ENCODE data around the gene LSAMP.

LSAMP gene

DNA sequence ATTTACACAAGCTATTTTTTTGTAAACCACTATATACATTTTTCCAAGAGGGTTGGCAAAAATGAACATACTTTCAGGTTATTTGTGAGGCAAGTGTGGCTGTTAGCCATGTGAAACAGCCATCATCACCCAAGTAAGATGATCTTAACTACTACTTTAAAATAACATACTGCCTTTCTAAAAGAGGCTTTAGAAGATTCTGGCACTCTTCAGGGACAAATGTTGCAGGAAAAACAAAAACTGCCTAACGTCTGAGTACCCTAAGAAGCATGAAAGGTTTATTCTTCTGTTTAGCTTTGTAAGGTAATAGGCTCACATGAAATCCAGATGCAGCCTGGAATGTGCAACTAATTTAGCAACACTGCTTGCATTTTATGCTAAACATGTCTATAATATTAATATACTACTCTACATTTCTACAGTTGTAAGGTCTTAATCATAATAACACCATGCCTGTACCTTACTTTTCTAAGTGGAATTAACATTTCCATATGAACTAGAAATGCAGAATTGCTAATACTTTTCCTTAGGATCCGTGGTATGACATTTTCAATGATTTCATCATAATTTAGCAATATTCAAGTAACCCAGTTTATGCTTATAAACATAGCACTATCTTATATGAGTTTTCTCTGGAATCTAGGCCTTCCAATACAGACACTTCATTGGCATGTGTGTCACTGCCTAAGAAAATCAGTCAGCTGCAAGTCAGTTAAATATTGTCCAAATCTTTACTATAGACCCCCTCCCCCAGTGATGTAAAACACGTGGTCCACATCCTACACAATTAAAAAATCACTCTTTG, 4.5 kb upstream of the LSAMP start:
- Histone ChIP-seq H3K36me3 (ENCODE audit: control insufficient read depth, insufficient read depth, low read length) (no peaks in the 10 kb centered on the region), H3K4me3 (ENCODE audit: low read depth, low read length) (no peak overlapping the region), H3K9ac (ENCODE audit: low read depth, low read length) (no peak overlapping the region), H3K27me3 (ENCODE audit: control insufficient read depth, insufficient read depth, low read length) (no peaks in the 10 kb centered on the region), H3K9me3 (ENCODE audit: control insufficient read depth, insufficient read depth, low read length) (no peaks in the 10 kb centered on the region), H3K4me1 (ENCODE audit: control insufficient read depth, insufficient read depth, low read length) (peaks cover 10% of the 10 kb centered on the region)

DNA sequence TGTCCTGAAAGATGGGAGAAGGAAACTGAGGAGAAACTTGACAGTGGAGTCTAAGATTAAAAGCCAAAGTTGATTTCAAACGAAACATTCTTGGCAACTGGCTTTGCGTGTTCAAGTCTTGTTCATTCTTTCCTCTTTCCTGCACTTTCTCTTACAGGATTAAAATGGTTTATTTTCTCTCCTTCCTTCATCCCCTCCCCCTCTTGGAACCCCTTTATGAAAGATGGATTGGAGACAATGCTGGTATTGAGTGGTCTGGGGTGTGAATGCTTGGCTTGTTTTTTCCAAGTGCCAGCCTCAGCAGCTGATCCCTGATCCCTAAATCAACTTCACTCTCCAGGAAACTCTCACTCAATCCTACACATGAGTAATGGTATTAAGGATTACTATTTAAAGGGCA, 703 bp upstream of the LSAMP start:
- Histone ChIP-seq H3K9me3 (ENCODE audit: control insufficient read depth, insufficient read depth, low read length) (no peaks in the 10 kb centered on the region), H3K36me3 (ENCODE audit: control insufficient read depth, insufficient read depth, low read length) (no peaks in the 10 kb centered on the region), H3K9ac (ENCODE audit: low read depth, low read length) (no peak overlapping the region), H3K4me3 (ENCODE audit: low read depth, low read length) (peak overlapping the region; percentile 9), H3K4me1 (ENCODE audit: control insufficient read depth, insufficient read depth, low read length) (peaks cover 23% of the 10 kb centered on the region), H3K27me3 (ENCODE audit: control insufficient read depth, insufficient read depth, low read length) (peaks cover 5% of the 10 kb centered on the region)

DNA sequence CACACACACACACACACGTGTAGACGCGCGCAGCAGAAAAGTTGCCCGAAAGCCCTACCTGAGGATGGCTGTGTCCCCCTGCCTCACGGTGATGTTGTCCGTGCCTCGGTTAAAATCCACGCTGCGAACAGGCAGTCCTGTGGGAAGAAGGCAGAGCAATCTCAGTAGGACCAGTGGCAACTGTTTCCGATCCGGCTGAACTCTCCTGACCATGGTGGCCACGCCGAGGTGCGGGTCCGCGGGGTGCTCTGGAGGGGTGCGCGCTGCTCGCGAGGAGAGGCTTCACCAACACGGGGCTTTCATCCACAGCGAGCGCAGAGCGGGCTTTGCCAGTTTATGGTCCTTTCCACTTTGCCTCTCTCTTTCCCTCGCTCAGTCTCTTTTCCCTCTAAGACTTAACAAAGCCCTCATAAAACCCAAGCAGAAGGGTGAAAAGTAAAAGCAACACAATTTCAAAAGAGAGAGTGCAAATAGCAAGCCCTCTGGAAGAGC, 422 bp downstream of the LSAMP start:
- Histone ChIP-seq H3K36me3 (ENCODE audit: control insufficient read depth, insufficient read depth, low read length) (no peaks in the 10 kb centered on the region), H3K4me3 (ENCODE audit: low read depth, low read length) (peak overlapping the region; percentile 96), H3K9ac (ENCODE audit: low read depth, low read length) (peak overlapping the region; percentile 80)

DNA sequence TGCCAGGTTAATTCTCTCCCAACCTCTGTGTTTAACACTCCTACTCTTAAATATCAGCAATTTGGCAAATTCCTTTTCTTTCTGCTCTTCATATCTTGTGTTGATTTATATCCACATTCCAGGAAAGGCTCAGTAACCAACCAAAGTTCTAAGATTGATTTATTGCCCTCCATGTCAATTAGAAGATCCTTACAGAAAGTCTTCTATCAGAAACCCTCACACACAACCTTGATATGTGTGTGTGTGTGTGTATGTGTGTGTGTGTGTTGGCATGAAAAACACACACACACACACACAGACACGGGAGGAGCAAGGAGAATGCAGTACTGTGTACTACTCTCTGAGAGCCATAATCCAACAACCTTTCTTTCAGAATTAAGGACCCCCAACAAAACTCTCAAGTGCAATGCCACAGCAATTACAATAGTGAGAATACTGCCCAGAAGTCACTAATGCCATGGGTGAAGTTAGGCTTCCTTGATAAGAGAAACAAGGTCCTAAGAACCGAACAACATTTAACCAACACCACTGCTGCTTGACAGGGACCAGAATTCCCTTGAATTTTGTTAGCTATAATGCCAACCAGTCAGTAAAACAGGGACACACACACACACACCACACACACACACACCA, 1.1 kb downstream of the LSAMP start:
- H3K27me3 ChIP-seq (ENCODE audit: control insufficient read depth, insufficient read depth, low read length), result peaks cover 5% of the 10 kb centered on the region
- peaks cover 23% of the 10 kb centered on the region for H3K4me1 ChIP-seq (ENCODE audit: control insufficient read depth, insufficient read depth, low read length)
- H3K36me3 ChIP-seq (ENCODE audit: control insufficient read depth, insufficient read depth, low read length), result no peaks in the 10 kb centered on the region
- peak overlapping the region; percentile 80 for H3K9ac ChIP-seq (ENCODE audit: low read depth, low read length)
- H3K4me3 ChIP-seq (ENCODE audit: low read depth, low read length), result peak overlapping the region; percentile 96
- no peaks in the 10 kb centered on the region for H3K9me3 ChIP-seq (ENCODE audit: control insufficient read depth, insufficient read depth, low read length)

More for the DNA sequence above, 422 bp downstream of the LSAMP start:
- Histone ChIP-seq H3K9me3 (ENCODE audit: control insufficient read depth, insufficient read depth, low read length) (no peaks in the 10 kb centered on the region), H3K27me3 (ENCODE audit: control insufficient read depth, insufficient read depth, low read length) (peaks cover 5% of the 10 kb centered on the region), H3K4me1 (ENCODE audit: control insufficient read depth, insufficient read depth, low read length) (peaks cover 23% of the 10 kb centered on the region)

DNA sequence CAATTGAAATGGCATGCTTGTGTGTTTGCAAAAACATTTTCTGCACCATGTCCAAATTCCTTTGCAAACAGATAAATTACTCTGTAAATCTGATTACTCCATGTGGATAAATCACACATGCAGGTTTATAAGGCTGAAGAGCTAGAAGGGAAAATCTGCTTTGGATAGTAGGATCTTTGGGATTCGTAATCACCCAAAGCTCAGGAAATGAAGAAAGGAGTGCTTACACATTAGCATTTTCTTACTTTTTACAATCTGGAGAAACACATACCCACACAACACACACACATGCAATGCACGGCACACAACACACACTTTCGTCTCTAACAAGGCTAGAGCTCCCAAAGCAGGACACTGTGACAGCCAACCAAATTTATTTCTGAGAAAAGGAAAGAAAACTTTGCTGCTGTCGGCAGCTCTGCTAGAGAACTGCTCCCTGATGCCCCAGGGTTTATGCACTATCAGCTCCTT, 2.1 kb downstream of the LSAMP start:
- Histone ChIP-seq H3K9ac (ENCODE audit: low read depth, low read length) (no peak overlapping the region), H3K4me3 (ENCODE audit: low read depth, low read length) (peak overlapping the region; percentile 96), H3K4me1 (ENCODE audit: control insufficient read depth, insufficient read depth, low read length) (peaks cover 20% of the 10 kb centered on the region)

DNA sequence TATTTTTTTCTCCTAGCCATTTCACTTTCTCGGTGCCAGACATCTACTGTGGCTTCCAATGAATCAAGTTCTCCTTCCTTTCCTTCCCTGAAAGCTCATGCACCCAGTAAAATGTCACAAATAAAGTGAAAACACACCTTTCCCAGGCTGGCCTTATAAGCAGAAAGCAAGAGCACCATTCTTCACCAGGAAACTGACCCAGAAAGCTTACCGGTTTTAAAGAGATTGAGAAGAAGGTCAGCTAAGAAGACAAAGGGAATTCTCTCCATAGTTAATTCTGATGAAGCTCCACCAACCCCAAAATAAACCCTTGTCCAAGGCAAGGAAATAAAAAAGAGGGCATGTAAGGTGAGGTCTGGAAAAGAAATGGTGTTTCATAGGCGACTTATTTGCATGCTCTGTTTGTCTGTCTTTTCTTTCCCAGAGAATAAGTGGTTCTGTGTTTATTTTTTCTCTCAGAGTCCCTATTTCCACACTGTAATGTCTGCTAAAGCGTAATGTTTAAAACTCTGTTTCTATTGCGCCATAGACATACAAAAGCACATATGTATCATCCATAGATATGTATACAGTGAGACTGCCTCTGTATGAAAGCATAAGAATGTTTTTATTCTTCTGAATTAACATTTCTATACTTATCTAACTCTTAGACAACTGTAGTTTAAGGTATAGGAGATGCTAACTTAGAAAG, 2.8 kb downstream of the LSAMP start:
- Histone ChIP-seq H3K36me3 (ENCODE audit: control insufficient read depth, insufficient read depth, low read length) (no peaks in the 10 kb centered on the region), H3K4me3 (ENCODE audit: low read depth, low read length) (no peak overlapping the region), H3K27me3 (ENCODE audit: control insufficient read depth, insufficient read depth, low read length) (peaks cover 5% of the 10 kb centered on the region), H3K4me1 (ENCODE audit: control insufficient read depth, insufficient read depth, low read length) (peaks cover 19% of the 10 kb centered on the region), H3K9me3 (ENCODE audit: control insufficient read depth, insufficient read depth, low read length) (no peaks in the 10 kb centered on the region), H3K9ac (ENCODE audit: low read depth, low read length) (no peak overlapping the region)

More for the DNA sequence above, 2.1 kb downstream of the LSAMP start:
- Histone ChIP-seq H3K27me3 (ENCODE audit: control insufficient read depth, insufficient read depth, low read length) (peaks cover 5% of the 10 kb centered on the region), H3K36me3 (ENCODE audit: control insufficient read depth, insufficient read depth, low read length) (no peaks in the 10 kb centered on the region), H3K9me3 (ENCODE audit: control insufficient read depth, insufficient read depth, low read length) (no peaks in the 10 kb centered on the region)

DNA sequence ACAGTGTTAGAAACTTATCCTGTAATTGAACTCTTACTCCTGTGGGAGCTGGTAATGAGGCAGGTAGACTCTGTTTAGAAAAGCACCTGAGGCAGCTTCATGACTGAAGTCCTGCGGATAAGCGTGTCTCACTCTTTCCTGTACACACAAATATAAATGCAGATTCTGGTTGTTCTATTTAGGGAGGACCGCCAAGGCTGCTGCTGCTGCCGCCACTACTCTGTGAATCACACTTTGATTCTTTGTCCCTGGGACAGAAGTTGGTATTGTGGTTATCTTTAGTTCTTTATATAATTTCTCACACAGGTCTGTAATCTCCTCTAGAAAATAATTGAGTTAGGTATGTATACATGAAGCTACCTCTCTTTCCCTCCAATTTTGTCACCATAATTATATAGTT, 3.6 kb downstream of the LSAMP start:
- peaks cover 19% of the 10 kb centered on the region for H3K4me1 ChIP-seq (ENCODE audit: control insufficient read depth, insufficient read depth, low read length)
- H3K4me3 ChIP-seq (ENCODE audit: low read depth, low read length), result no peak overlapping the region
- peaks cover 5% of the 10 kb centered on the region for H3K27me3 ChIP-seq (ENCODE audit: control insufficient read depth, insufficient read depth, low read length)
- no peak overlapping the region for H3K9ac ChIP-seq (ENCODE audit: low read depth, low read length)
- H3K9me3 ChIP-seq (ENCODE audit: control insufficient read depth, insufficient read depth, low read length), result no peaks in the 10 kb centered on the region
- no peaks in the 10 kb centered on the region for H3K36me3 ChIP-seq (ENCODE audit: control insufficient read depth, insufficient read depth, low read length)

DNA sequence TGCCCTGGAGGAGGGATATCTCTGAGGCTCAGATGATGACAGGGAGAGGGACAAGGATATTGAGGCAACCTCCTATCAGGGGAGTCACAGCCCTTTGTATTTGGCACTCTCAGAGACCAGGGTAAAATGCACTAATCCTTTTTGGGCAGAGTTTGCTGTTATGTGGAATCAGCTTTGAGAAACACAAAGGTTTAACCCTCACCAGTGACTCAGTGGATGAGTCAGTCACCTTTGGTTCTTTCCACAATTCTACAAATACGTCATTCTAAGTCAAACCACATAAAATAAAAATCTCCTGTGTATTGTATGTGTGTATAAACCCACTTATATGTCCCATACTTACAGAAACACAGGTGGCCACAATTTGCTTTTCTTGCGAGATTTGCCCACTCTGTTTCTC, 5.1 kb downstream of the LSAMP start:
- Histone ChIP-seq H3K27me3 (ENCODE audit: control insufficient read depth, insufficient read depth, low read length) (peaks cover 5% of the 10 kb centered on the region), H3K9ac (ENCODE audit: low read depth, low read length) (no peak overlapping the region), H3K4me3 (ENCODE audit: low read depth, low read length) (no peak overlapping the region), H3K36me3 (ENCODE audit: control insufficient read depth, insufficient read depth, low read length) (no peaks in the 10 kb centered on the region), H3K4me1 (ENCODE audit: control insufficient read depth, insufficient read depth, low read length) (peaks cover 13% of the 10 kb centered on the region), H3K9me3 (ENCODE audit: control insufficient read depth, insufficient read depth, low read length) (no peaks in the 10 kb centered on the region)

DNA sequence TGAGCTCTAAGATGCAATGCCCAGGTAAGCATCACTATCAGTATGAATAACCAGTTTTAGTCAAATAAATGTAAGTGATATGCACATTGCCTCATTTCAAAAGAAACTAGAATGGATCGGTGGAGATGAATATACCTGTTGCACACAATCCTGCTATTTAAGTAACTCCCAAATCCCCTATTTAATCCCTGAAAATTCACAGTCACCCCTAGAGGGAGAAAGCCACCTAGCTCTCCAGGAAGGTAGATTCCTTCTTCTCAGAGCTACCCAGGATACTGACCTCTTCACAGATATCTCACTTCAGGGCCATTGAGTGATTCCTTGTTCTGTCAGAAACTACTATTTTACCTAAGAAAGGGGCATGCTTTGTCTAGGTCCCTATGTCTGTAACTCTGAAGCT, 11.7 kb downstream of the LSAMP start:
- no peaks in the 10 kb centered on the region for H3K36me3 ChIP-seq (ENCODE audit: control insufficient read depth, insufficient read depth, low read length)
- no peaks in the 10 kb centered on the region for H3K9me3 ChIP-seq (ENCODE audit: control insufficient read depth, insufficient read depth, low read length)

DNA sequence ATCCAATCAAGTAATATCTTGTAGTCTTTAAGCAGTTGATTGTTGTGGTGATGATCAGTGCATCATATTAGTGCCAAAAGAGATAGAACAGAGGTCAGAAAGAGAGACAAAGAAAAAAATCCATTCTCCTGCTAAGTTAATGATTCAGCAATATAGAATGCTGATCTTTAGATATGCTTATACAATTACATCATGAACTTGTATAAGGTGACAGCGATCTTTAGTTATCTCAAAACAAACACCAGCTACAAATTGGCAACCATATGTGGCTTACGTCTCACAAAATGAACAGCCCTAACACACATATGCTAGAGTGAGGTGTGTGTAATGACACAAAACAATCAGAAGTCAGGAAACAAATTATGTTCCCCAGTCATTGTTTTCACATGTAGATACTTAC, 12.5 kb downstream of the LSAMP start:
- Histone ChIP-seq H3K36me3 (ENCODE audit: control insufficient read depth, insufficient read depth, low read length) (no peaks in the 10 kb centered on the region), H3K9ac (ENCODE audit: low read depth, low read length) (no peak overlapping the region), H3K4me1 (ENCODE audit: control insufficient read depth, insufficient read depth, low read length) (no peaks in the 10 kb centered on the region)

More for the DNA sequence above, 11.7 kb downstream of the LSAMP start:
- H3K27me3 ChIP-seq (ENCODE audit: control insufficient read depth, insufficient read depth, low read length), result no peaks in the 10 kb centered on the region
- no peaks in the 10 kb centered on the region for H3K4me1 ChIP-seq (ENCODE audit: control insufficient read depth, insufficient read depth, low read length)
- no peak overlapping the region for H3K4me3 ChIP-seq (ENCODE audit: low read depth, low read length)
- no peak overlapping the region for H3K9ac ChIP-seq (ENCODE audit: low read depth, low read length)

DNA sequence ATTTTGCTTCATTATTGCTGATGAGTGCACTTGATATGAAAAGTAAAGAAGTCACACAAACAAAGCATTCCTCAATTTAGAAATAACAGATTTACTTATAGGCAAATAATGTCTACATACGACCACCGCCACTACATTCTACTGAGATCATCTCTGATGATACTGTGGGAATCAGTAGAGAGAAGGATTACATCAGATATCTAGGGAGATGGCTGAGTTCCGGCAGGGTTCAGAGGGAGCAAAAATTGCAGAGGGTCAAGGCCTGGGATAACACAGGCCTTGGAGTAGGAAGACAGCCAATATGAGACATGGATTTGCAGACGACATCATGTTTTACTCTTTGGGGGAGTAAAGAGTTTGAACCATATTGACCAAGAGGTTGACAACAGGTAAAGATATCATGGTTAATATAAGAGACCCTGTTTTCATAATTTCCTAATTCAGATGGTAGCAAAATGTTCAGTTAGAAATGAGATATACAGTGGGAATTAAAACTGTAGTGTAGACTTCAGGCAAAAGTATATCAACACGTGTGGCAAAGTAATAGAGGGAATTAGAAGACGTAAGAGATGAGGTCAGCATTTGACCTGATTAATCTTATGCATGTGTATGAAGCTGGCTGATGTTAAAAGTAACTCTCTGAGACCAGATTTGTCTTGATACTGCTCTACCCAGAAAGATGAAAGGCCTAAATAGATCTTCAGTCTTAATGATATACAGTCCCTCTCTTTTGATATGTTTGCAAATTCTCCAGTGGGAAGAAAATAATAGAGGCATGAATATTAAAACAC, 15.6 kb downstream of the LSAMP start:
- Histone ChIP-seq H3K4me3 (ENCODE audit: low read depth, low read length) (no peak overlapping the region), H3K9ac (ENCODE audit: low read depth, low read length) (no peak overlapping the region), H3K27me3 (ENCODE audit: control insufficient read depth, insufficient read depth, low read length) (no peaks in the 10 kb centered on the region), H3K9me3 (ENCODE audit: control insufficient read depth, insufficient read depth, low read length) (no peaks in the 10 kb centered on the region), H3K4me1 (ENCODE audit: control insufficient read depth, insufficient read depth, low read length) (no peaks in the 10 kb centered on the region), H3K36me3 (ENCODE audit: control insufficient read depth, insufficient read depth, low read length) (no peaks in the 10 kb centered on the region)

More for the DNA sequence above, 12.5 kb downstream of the LSAMP start:
- no peaks in the 10 kb centered on the region for H3K27me3 ChIP-seq (ENCODE audit: control insufficient read depth, insufficient read depth, low read length)
- H3K9me3 ChIP-seq (ENCODE audit: control insufficient read depth, insufficient read depth, low read length), result no peaks in the 10 kb centered on the region
- no peak overlapping the region for H3K4me3 ChIP-seq (ENCODE audit: low read depth, low read length)
